GM18873 (cell line): ENCODE results near the gene SUSD6.

Experiments used
- ATAC-seq: cut with Tn5 transposase; IDR thresholded peaks from one replicate; pipeline ENCODE4 v1.9.1; 2021; ENCODE audit warnings: mild to moderate bottlenecking, moderate library complexity, moderate number of reproducible peaks; ENCODE audit not compliant: unreplicated experiment, low FRiP score

The SUSD6 gene, protein sequence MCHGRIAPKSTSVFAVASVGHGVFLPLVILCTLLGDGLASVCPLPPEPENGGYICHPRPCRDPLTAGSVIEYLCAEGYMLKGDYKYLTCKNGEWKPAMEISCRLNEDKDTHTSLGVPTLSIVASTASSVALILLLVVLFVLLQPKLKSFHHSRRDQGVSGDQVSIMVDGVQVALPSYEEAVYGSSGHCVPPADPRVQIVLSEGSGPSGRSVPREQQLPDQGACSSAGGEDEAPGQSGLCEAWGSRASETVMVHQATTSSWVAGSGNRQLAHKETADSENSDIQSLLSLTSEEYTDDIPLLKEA

DNA sequence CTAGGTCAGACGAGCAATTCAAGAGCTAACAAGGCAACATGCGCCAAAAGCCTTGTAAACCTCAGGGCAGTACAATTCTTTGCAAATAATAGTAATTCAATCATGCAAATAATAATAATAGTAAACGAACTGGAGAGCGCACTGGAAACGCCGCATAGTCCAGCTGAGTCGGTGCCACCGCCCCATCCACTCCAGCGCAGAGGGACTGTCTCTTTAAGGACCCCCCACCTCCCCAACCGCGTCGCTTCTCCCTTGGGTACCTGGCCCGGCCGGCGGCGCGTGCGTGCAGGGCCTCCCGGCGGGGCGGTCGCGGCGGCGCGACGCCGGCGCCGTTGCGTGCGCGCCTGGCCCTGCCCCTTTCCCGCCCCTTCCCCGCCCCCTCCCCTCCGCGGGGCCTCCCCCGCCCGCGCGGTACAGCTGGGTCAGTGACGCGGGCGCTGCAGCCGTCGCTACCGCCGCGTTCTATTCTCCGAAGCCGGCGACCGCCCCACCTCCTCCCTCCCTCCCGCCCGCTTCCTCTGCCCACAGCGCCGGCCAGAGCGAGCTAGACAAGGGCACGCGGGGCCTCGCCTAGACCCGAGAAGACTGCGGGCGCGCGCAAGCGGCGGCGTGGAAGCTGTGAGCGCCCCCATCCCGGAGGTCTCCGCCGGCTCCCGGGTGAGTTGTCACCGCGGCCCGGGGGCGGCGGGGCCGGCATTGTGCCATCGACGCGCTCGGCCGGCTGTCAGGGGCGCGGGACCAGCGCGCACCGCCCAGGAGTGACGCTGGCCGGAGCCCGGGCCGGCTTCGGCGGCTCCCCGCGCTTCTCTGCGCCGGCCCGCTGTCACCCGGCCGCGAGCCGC, at the start of gene SUSD6:
Gene SUSD6 (plus strand): TSS at position 425 of the 842 bp plus-strand sequence. CDS start 46,997 bp downstream, outside the sequence.
- peak; percentile 26 for ATAC-seq

- ATAC-seq, result no peak
Measured at GRCh38 chr14:69561893-69562292, 49.5 kb upstream of the SUSD6 start.

GRCh38 chr14:69567563-69567962, 43.8 kb upstream of the SUSD6 start:
- no peak for ATAC-seq

DNA sequence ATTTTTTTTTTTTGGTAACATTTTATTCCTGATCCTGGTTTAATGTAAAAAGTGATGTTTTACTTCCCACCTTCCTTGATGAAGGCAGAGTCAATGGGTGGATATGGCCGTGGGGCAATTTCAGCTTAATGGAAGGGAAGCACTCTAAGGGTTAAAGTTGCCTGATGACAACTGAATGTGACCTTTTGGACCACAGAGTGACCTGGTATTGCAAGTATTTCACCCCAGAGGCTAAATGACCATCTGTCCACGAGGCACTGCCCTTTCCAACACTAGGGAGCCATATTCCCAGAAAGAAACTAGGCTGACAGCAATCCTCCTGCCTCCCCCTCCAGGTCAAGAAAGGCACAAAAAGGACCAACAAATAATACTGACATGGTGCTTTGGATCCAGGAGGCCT, 41.5 kb upstream of the SUSD6 start:
- ATAC-seq, result no peak

- no peak for ATAC-seq
Measured at GRCh38 chr14:69570836-69571330, 40.5 kb upstream of the SUSD6 start.

DNA sequence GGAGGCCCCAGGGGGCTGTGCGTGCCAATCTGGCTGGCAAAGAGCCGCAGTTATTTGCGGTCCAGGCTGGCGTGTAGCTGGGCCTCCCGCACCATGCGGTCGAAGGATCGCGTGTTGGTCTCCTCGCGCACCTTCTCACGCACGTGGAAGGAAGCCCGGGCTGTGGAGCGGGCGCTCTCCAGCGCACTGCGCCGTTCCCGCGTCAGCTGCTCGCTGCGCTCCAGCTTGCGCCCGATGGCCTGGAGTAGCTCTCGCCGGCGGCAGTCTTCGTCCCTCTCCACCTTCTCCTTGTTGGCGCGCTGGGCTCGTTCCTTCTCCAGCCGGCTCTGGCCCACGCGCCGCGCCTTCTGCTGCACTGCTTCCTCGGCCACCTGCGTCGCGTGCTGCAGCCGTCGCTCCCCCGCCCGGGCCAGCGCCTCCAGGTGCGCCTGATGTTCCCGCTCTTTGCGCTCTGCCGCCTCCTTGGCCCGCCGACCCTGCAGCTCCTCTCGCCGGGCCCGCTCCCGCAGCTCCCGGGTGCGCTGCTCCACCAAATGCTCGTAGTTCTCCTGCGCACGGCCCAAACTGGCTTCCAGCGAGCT, 39.9 kb upstream of the SUSD6 start:
- no peak for ATAC-seq

DNA sequence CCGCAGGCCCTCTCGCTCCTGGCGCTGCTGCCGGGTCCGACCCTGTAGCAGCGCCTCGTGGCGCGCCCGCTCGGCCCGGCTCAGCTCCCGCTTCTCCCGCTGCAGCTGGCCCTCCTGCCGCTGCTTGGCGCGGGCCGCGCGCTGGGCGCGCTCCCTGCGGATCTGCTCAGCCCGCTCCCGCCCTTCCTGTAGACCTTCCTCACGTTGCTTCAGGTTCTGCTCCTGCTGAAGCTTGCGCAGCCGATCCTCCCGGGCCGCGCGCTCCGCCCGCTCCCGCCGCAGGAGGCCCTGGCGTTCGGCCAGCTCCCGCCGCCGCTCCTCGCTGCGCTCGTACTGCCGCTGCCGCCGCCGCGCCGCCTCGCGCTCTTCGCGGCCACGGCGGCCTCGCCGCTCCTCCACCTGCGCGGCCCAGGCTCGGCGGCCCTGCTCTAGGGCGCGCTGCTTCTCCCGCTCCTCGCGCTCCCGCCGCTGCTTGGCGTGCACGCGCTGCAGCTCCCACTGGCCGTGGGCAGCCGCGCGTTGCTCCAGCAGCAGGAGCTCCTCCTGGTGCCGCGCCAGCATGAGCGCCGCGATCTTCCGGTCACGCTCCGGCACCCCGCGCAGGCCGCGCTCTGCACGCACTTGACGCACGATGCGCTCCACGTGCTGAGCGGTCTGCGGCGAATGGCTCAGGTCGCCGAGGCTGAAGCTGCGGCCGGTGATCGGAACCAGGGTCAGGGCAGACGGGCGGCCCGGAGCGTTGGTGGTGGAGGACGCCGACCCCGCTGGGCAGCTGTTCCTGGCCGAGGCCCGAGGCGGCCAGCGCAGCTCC, 39.2 kb upstream of the SUSD6 start:
- no peak for ATAC-seq

GRCh38 chr14:69572841-69573135, 38.6 kb upstream of the SUSD6 start:
- ATAC-seq, result no peak

- no peak for ATAC-seq
Measured at GRCh38 chr14:69573205-69573830, 38.1 kb upstream of the SUSD6 start.

GRCh38 chr14:69573831-69574262, 37.5 kb upstream of the SUSD6 start:
- ATAC-seq, result no peak

GRCh38 chr14:69574263-69574953, 37.0 kb upstream of the SUSD6 start, which contains the start of gene CCDC177:
Gene CCDC177, minus strand, starts transcription at chr14:69574871. Its CDS starts 1,249 bp downstream, at chr14:69573622.
- no peak for ATAC-seq

- no peak for ATAC-seq
Measured at GRCh38 chr14:69574954-69575295, 36.5 kb upstream of the SUSD6 start.

- no peak for ATAC-seq
Measured at GRCh38 chr14:69579476-69579875, 31.9 kb upstream of the SUSD6 start.

- ATAC-seq, result no peak
Measured at GRCh38 chr14:69580009-69580577, 31.3 kb upstream of the SUSD6 start.

GRCh38 chr14:69581316-69581935, 30.0 kb upstream of the SUSD6 start:
- ATAC-seq, result no peak

GRCh38 chr14:69582212-69582611, 29.2 kb upstream of the SUSD6 start:
- no peak for ATAC-seq

GRCh38 chr14:69582829-69583228, 28.6 kb upstream of the SUSD6 start:
- no peak for ATAC-seq

GRCh38 chr14:69584389-69584788, 27.0 kb upstream of the SUSD6 start:
- no peak for ATAC-seq

- ATAC-seq, result no peak
Measured at GRCh38 chr14:69586404-69586803, 25.0 kb upstream of the SUSD6 start.
